Parathyroid adenoma (tissue), 2 donors: ENCODE results near the gene SOHLH1.

Experiments
- H2AFZ ChIP-seq: fragments of 300-600 bp; sonication (generic); one replicate; pipeline ENCODE4 v1.7.0; 2017; ENCODE audit warnings: antibody characterized with exemption, mild to moderate bottlenecking
- H3K27ac ChIP-seq: fragments of 300-600 bp; sonication (generic); one replicate; pipeline ENCODE4 v1.7.0; 2017
- H3K27me3 ChIP-seq: fragments of 300-600 bp; sonication (generic); one replicate; pipeline ENCODE4 v1.7.0; 2017; ENCODE audit warnings: low read length; ENCODE audit not compliant: control insufficient read depth, insufficient read depth
- H3K36me3 ChIP-seq: fragments of 300-600 bp; sonication (generic); one replicate; pipeline ENCODE4 v1.7.0; 2017; ENCODE audit warnings: low read length; ENCODE audit not compliant: control insufficient read depth, insufficient read depth
- H3K4me1 ChIP-seq: fragments of 300-600 bp; sonication (generic); one replicate; pipeline ENCODE4 v1.7.0; 2017; ENCODE audit warnings: control low read depth
- H3K4me2 ChIP-seq: fragments of 300-600 bp; sonication (generic); one replicate; pipeline ENCODE4 v1.7.0; 2017; ENCODE audit warnings: low read length
- H3K4me3 ChIP-seq: fragments of 300-600 bp; sonication (generic); one replicate; pipeline ENCODE4 v1.7.0; 2017; ENCODE audit warnings: low read depth, low read length
- H3K79me2 ChIP-seq: fragments of 300-600 bp; sonication (generic); one replicate; pipeline ENCODE4 v1.7.0; 2017; ENCODE audit warnings: control low read depth
- H3K9ac ChIP-seq: fragments of 300-600 bp; sonication (generic); one replicate; pipeline ENCODE4 v1.7.0; 2017; ENCODE audit warnings: mild to moderate bottlenecking
- H3K9me3 ChIP-seq: fragments of 300-600 bp; sonication (generic); one replicate; pipeline ENCODE4 v1.7.0; 2017; ENCODE audit warnings: low read length; ENCODE audit not compliant: control insufficient read depth
- TF ChIP-seq, protein P1 (sequence below): fragments of 300-600 bp; sonication (generic); IDR thresholded peaks from one replicate; pipeline ENCODE4 v1.7.0; 2017; ENCODE audit warnings: antibody characterized with exemption, mild to moderate bottlenecking
- donor health status: primary hyperparathyroidism.

SOHLH1 gene

DNA sequence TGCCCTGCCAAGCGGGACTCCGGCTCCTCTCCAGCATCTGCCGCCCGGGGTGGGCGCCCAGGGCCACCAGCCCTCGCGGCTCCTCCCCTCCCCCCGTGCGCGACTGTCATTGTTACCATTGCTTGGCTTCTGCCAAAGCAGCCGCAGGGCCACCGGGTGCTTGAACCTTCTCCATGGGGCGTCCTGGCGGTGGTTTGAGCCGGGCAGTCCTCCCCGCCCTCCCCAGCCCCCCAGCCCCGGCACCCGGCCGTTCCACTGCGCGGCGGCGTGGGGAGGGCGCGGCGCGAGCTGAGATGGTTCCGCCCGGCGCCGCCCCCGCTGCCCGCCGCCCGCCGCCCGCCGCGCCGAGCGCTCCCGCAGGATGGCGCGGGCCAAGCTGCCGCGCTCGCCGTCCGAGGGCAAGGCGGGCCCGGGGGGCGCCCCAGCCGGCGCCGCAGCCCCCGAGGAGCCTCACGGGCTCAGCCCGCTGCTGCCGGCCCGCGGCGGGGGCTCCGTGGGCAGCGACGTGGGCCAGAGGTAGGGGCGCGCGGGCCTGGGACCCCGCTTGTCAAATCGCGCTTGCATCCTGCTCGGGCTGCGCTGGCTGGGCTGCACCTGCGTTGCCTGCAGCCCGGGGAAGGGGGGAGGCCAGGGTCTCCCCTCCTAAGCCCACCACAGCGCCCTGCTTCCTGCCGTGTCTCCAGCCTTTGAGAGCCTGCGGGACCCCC lies 37.1 kb upstream of the SOHLH1 start:
- Histone ChIP-seq H3K27me3 (no peaks in the 10 kb centered on the region), H3K27ac (no peak overlapping the region), H3K9ac (no peak overlapping the region), H2AFZ (no peak overlapping the region), H3K9me3 (no peaks in the 10 kb centered on the region), H3K4me2 (no peak overlapping the region), H3K4me3 (no peak overlapping the region), H3K4me1 (no peaks in the 10 kb centered on the region), H3K79me2 (no peaks in the 10 kb centered on the region), H3K36me3 (no peaks in the 10 kb centered on the region)
- TF ChIP-seq, protein P1, sequence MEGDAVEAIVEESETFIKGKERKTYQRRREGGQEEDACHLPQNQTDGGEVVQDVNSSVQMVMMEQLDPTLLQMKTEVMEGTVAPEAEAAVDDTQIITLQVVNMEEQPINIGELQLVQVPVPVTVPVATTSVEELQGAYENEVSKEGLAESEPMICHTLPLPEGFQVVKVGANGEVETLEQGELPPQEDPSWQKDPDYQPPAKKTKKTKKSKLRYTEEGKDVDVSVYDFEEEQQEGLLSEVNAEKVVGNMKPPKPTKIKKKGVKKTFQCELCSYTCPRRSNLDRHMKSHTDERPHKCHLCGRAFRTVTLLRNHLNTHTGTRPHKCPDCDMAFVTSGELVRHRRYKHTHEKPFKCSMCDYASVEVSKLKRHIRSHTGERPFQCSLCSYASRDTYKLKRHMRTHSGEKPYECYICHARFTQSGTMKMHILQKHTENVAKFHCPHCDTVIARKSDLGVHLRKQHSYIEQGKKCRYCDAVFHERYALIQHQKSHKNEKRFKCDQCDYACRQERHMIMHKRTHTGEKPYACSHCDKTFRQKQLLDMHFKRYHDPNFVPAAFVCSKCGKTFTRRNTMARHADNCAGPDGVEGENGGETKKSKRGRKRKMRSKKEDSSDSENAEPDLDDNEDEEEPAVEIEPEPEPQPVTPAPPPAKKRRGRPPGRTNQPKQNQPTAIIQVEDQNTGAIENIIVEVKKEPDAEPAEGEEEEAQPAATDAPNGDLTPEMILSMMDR, result no peak

DNA sequence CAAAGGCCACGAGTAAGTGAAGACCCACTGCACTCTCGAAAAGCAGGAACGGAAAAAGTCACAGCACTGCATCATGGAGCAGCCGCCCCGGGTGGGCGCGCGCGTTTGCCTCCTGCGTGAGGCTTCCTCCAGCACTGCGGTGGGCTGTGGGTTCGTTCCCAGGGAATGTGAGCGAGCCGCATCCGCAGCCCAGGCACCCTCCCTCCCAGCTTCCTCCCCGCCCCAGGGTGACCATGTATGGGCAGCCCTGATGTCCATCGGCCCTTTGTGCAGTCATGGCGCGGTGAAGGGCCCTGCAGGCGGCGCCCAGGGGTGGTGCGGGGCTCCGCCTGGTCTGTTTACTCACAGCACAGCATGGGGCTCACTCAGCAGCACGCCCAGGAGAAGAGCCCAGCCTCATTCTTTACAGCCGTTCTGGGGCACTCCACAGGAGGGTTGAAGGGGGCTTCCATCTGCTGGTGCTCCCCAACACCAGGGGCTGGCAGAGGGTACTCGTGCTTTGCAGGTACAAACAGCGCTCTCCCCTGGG lies 35.4 kb upstream of the SOHLH1 start:
- no peaks in the 10 kb centered on the region for H3K4me1 ChIP-seq
- H3K27me3 ChIP-seq, result no peaks in the 10 kb centered on the region
- H3K4me2 ChIP-seq, result no peak overlapping the region
- no peaks in the 10 kb centered on the region for H3K79me2 ChIP-seq
- H2AFZ ChIP-seq, result no peak overlapping the region
- no peak overlapping the region for H3K27ac ChIP-seq
- no peak overlapping the region for H3K9ac ChIP-seq
- no peak overlapping the region for H3K4me3 ChIP-seq
- TF ChIP-seq, protein P1, result no peak
- H3K36me3 ChIP-seq, result no peaks in the 10 kb centered on the region
- H3K9me3 ChIP-seq, result no peaks in the 10 kb centered on the region

DNA sequence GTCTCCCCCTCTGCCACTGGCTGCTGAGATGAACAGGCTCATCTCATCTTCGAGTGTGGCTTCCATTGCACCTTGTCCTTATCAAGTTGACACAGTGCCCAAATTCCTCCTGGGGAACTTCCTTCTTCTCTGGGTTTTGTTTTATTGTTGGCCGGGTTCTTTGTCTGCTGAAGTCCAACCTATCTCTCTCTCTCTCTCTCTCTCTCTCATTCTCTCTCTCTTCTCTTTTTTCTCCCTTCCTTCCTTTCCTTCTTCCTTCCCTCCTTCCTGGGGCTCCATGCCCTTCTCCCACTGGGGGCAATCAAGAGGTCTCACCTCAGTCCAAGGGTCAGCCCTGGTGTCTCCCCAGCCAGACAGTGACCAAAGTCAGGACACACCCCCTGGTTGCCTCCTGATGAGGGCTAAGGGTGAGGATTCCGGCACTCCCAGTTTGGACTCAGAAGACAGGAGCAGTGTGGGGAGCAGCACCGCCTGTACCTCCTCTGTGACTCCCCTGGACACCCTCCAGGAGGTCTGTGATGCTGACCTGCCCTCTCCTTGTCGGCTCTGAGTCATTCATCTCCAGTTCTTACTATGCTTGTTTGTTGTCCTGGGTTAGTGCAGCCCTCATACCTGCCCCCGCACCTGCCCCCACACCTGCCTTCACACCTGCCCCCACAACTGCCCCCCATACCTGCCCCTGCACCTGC lies 33.4 kb upstream of the SOHLH1 start:
- H3K4me1 ChIP-seq, result no peaks in the 10 kb centered on the region
- no peak overlapping the region for H3K27ac ChIP-seq
- H3K79me2 ChIP-seq, result no peaks in the 10 kb centered on the region
- H2AFZ ChIP-seq, result no peak overlapping the region
- H3K4me3 ChIP-seq, result no peak overlapping the region
- TF ChIP-seq, protein P1, result no peak
- no peak overlapping the region for H3K9ac ChIP-seq
- H3K36me3 ChIP-seq, result no peaks in the 10 kb centered on the region
- H3K4me2 ChIP-seq, result no peak overlapping the region
- no peaks in the 10 kb centered on the region for H3K27me3 ChIP-seq
- H3K9me3 ChIP-seq, result no peaks in the 10 kb centered on the region

DNA sequence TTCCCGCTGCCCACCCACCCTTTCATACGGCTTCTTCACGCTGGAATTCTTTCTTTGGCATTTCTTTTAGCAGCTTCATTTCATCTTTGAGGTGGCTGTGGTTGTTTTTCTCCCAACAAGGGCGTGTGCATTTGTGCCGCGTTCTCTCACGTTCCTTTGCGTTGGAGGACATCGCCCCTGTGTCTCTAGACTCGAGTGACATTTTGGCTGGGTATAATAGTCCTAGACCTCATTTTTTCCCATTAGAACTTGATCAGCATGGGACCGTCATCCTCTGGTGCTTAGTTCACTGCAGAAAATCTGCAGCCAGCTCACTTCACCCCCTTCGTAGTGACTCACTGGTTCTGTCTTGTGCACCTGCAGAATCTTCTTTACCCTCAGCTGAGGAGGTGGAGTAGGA lies 32.2 kb upstream of the SOHLH1 start:
- TF ChIP-seq, protein P1, result no peak
- no peak overlapping the region for H3K4me2 ChIP-seq
- H3K4me3 ChIP-seq, result no peak overlapping the region
- H3K79me2 ChIP-seq, result no peaks in the 10 kb centered on the region
- no peaks in the 10 kb centered on the region for H3K36me3 ChIP-seq
- H3K27ac ChIP-seq, result no peak overlapping the region
- no peak overlapping the region for H2AFZ ChIP-seq
- no peaks in the 10 kb centered on the region for H3K9me3 ChIP-seq
- H3K27me3 ChIP-seq, result no peaks in the 10 kb centered on the region
- no peak overlapping the region for H3K9ac ChIP-seq
- no peaks in the 10 kb centered on the region for H3K4me1 ChIP-seq
